NCI-H187 treated with DMSO at 0.1 percent for 48 hours (cell line): ENCODE data around the gene SHISA3.

ENCODE experiments used
- DNase-seq: peaks from one replicate; lab custom pipeline; 2025; lab: John Stamatoyannopoulos, UW

The SHISA3 gene

GRCh38 chr4:42446823-42447222 lies 49.5 kb downstream of the SHISA3 start:
- no peak for DNase-seq
